Suppressor macrophage treated with lipopolysaccharide for 4 hours (primary cell): ENCODE data around the gene LGALS14.

Experiments used
- DNase-seq: peaks from one replicate; pipeline ENCODE4 v3.0.0-alpha.2; 2020

The LGALS14 gene

GRCh38 chr19:39752390-39752789 lies 48.1 kb downstream of the LGALS14 start:
- DNase-seq: no peak

GRCh38 chr19:39752795-39753194 lies 48.5 kb downstream of the LGALS14 start:
- no peak for DNase-seq

GRCh38 chr19:39754544-39754943 lies 50.3 kb downstream of the LGALS14 start:
- DNase-seq: no peak

GRCh38 chr19:39754971-39755370 lies 50.7 kb downstream of the LGALS14 start:
- no peak for DNase-seq
